ENCODE data around the gene ZNF804A.
"Not testable (repeated sequence)": the region's sequence is repeated elsewhere in the genome, so short reads cannot be mapped to it uniquely, and the experiment has no call there.

The ZNF804A gene

GRCh38 chr2:184729581-184729980, 131.3 kb downstream of the ZNF804A start:
- no peak for DNase-seq

GRCh38 chr2:184730288-184730687, 132.0 kb downstream of the ZNF804A start:
- no peak for DNase-seq

- DNase-seq: no peak
These were observed 136.0 kb downstream of the ZNF804A start for GRCh38 chr2:184734338-184734737.

GRCh38 chr2:184735611-184736010, 137.3 kb downstream of the ZNF804A start:
- no peak for DNase-seq

GRCh38 chr2:184743096-184743495, 144.8 kb downstream of the ZNF804A start:
- no peak for DNase-seq

GRCh38 chr2:184756161-184756560, 157.8 kb downstream of the ZNF804A start:
- DNase-seq: no peak

- DNase-seq: no peak
These were observed 158.6 kb downstream of the ZNF804A start for GRCh38 chr2:184756885-184757284.

GRCh38 chr2:184759557-184760255, 161.4 kb downstream of the ZNF804A start:
- not testable (repeated sequence) for DNase-seq

- DNase-seq: no peak
These were observed 162.6 kb downstream of the ZNF804A start for GRCh38 chr2:184760931-184761330.

- no peak for DNase-seq
These were observed 167.0 kb downstream of the ZNF804A start for GRCh38 chr2:184765112-184765895.

GRCh38 chr2:184767059-184767458, 168.7 kb downstream of the ZNF804A start:
- no peak for DNase-seq

GRCh38 chr2:184769023-184769422, 170.7 kb downstream of the ZNF804A start:
- no peak for DNase-seq

- DNase-seq: no peak
These were observed 171.4 kb downstream of the ZNF804A start for GRCh38 chr2:184769686-184770085.

GRCh38 chr2:184779777-184780176, 181.4 kb downstream of the ZNF804A start:
- DNase-seq: no peak

GRCh38 chr2:184780384-184780783, 182.1 kb downstream of the ZNF804A start:
- DNase-seq: no peak

GRCh38 chr2:184780944-184781343, 182.6 kb downstream of the ZNF804A start:
- no peak for DNase-seq

- no peak for DNase-seq
These were observed 185.2 kb downstream of the ZNF804A start for GRCh38 chr2:184783576-184783975.

- no peak for DNase-seq
These were observed 194.8 kb downstream of the ZNF804A start for GRCh38 chr2:184793176-184793575.

- no peak for DNase-seq
These were observed 201.1 kb downstream of the ZNF804A start for GRCh38 chr2:184799379-184799778.

GRCh38 chr2:184814421-184814820, 216.1 kb downstream of the ZNF804A start:
- peak; percentile 5 for DNase-seq

- DNase-seq: no peak
These were observed 217.5 kb downstream of the ZNF804A start for GRCh38 chr2:184815824-184816223.

GRCh38 chr2:184824597-184824996, 226.3 kb downstream of the ZNF804A start:
- no peak for DNase-seq

GRCh38 chr2:184830531-184830930, 232.2 kb downstream of the ZNF804A start:
- no peak for DNase-seq

- no peak for DNase-seq
These were observed 236.5 kb downstream of the ZNF804A start for GRCh38 chr2:184834699-184835397.
